B cell (primary cell): ENCODE measurements around the gene SPINK14. TPM values are rescaled to one million over a fixed set of nuclear protein-coding genes. Genes with fewer than 3 reads are reported as not detected.

Source experiments
- ATAC-seq: fragments of 200-7000 bp; cut with Tn5 transposase; one replicate; pipeline ENCODE4 v1.10.0; 2021; ENCODE audit warnings: low read depth, mild to moderate bottlenecking, moderate number of reproducible peaks, moderate library complexity
- CTCF ChIA-PET: fragments of 350-600 bp; sonication (Branson Sonifier 250); formaldehyde crosslinking; loops from one replicate; lab custom pipeline; 2021; ENCODE audit warnings: antibody characterized with exemption, inconsistent platforms; lab: Charles Lee
- POLR2A ChIA-PET: fragments of 350-600 bp; sonication (Branson Sonifier 250); formaldehyde crosslinking; loops from one replicate; lab custom pipeline; 2021; ENCODE audit warnings: antibody characterized with exemption; lab: Charles Lee
- DNase-seq: peaks from one replicate; pipeline ENCODE4 v3.0.0; 2013
- H2AFZ ChIP-seq: 2 replicates; pipeline ENCODE4 v1.6.1; 2012; ENCODE audit warnings: mild to moderate bottlenecking, low read depth, low read length; ENCODE audit not compliant: insufficient read depth, poor library complexity, severe bottlenecking
- H3K27ac ChIP-seq, 2 donors: 1 replicate in 1 of 2; 2 replicates in 1 of 2; pipeline ENCODE4 v1.5.1; 2012 to 2013; ENCODE audit warnings: low read length in 2 of 2, mild to moderate bottlenecking in 2 of 2, moderate library complexity in 1 of 2
- H3K27me3 ChIP-seq, 4 experiments: fragments of 200-600 bp in 1 of 4; sonication (generic) in 1 of 4; replicated peaks in 1 of 4; 1 replicate in 2 of 4; 2 replicates in 2 of 4; pipeline versions ENCODE4 v1.6.1 to v1.7.0; 2013 to 2016; ENCODE audit warnings: low read length in 3 of 4, mild to moderate bottlenecking in 2 of 4, mixed read lengths in 1 of 4, moderate library complexity in 1 of 4; ENCODE audit not compliant: insufficient read depth in 4 of 4, control insufficient read depth in 3 of 4; ENCODE audit errors: control extremely low read depth in 1 of 4
- H3K36me3 ChIP-seq, 2 experiments: replicated peaks in 1 of 2; 1 replicate in 1 of 2; 2 replicates in 1 of 2; pipeline versions ENCODE4 v1.6.1 to v1.7.1; 2013; ENCODE audit warnings: low read length in 1 of 2; ENCODE audit not compliant: insufficient read depth in 2 of 2, control insufficient read depth in 1 of 2; ENCODE audit errors: control extremely low read depth in 1 of 2, extremely low read depth in 1 of 2
- H3K4me1 ChIP-seq, 2 donors: fragments of 200-600 bp in 1 of 2; sonication (generic) in 1 of 2; 1 replicate in 1 of 2; 2 replicates in 1 of 2; pipeline versions ENCODE4 v1.5.1 to v1.6.1; 2013 to 2017; ENCODE audit warnings: low read length in 2 of 2; ENCODE audit not compliant: control insufficient read depth in 2 of 2, insufficient read depth in 2 of 2
- H3K4me2 ChIP-seq: replicated peaks from 2 replicates; pipeline ENCODE3; 2012; ENCODE audit warnings: mild to moderate bottlenecking, low read depth, low read length; ENCODE audit not compliant: poor library complexity, severe bottlenecking
- H3K4me3 ChIP-seq, 5 experiments: fragments of 200-600 bp in 1 of 5; sonication (generic) in 1 of 5; 1 replicate in 3 of 5; 2 replicates in 2 of 5; pipeline versions ENCODE4 v1.5.1 to v1.7.0; 2011 to 2016; ENCODE audit warnings: low read length in 4 of 5, mild to moderate bottlenecking in 4 of 5, low read depth in 2 of 5, control low read depth in 1 of 5, moderate library complexity in 1 of 5; ENCODE audit not compliant: insufficient read depth in 1 of 5; ENCODE audit errors: control extremely low read depth in 1 of 5, extremely low read depth in 1 of 5
- H3K79me2 ChIP-seq: fragments of 200-600 bp; sonication (generic); one replicate; pipeline ENCODE4 v1.6.0; 2016; ENCODE audit warnings: low read length; ENCODE audit not compliant: control insufficient read depth, insufficient read depth
- H3K9ac ChIP-seq: fragments of 200-600 bp; sonication (generic); 2 replicates; pipeline ENCODE4 v1.6.1; 2017; ENCODE audit warnings: mild to moderate bottlenecking, low read length, moderate library complexity
- H3K9me3 ChIP-seq, 3 donors: one replicate each; pipeline versions ENCODE4 v1.6.1 to v1.7.1; 2013; ENCODE audit warnings: low read length in 2 of 3; ENCODE audit not compliant: control insufficient read depth in 2 of 3, insufficient read depth in 1 of 3; ENCODE audit errors: control extremely low read depth in 1 of 3
- H4K20me1 ChIP-seq: 2 replicates; pipeline ENCODE4 v1.6.0; 2012; ENCODE audit warnings: mild to moderate bottlenecking, low read length; ENCODE audit not compliant: insufficient read depth, control insufficient read depth, poor library complexity, severe bottlenecking
- H3K27ac Mint-ChIP-seq: one replicate; pipeline ENCODE4 v1.8.0; 2021; ENCODE audit warnings: mixed read lengths
- H3K27me3 Mint-ChIP-seq: one replicate; pipeline ENCODE4 v1.8.0; 2021; ENCODE audit warnings: mixed read lengths
- H3K4me1 Mint-ChIP-seq: one replicate; pipeline ENCODE4 v1.8.0; 2021; ENCODE audit warnings: mixed read lengths
- H3K4me3 Mint-ChIP-seq: one replicate; pipeline ENCODE4 v1.8.0; 2021; ENCODE audit warnings: mixed read lengths
- H3K9me3 Mint-ChIP-seq: one replicate; pipeline ENCODE4 v1.8.0; 2022; ENCODE audit warnings: mixed read lengths; ENCODE audit not compliant: insufficient read depth
- CTCF ChIP-seq: fragments of 200-600 bp; IDR thresholded peaks from one replicate; pipeline ENCODE4 v1.8.0; 2022; ENCODE audit warnings: antibody characterized with exemption, mild to moderate bottlenecking
- EZH2 ChIP-seq: IDR thresholded peaks from 2 replicates; pipeline ENCODE4 v1.6.1; 2012; ENCODE audit warnings: borderline replicate concordance, low read depth, mild to moderate bottlenecking, moderate library complexity, low read length; ENCODE audit not compliant: insufficient read depth, poor library complexity, severe bottlenecking
- whole genome bisulfite sequencing: methylation state at CpG from one replicate; pipeline ENCODE4 v1.1.5; 2013; ENCODE audit warnings: missing lambda C conversion rate; ENCODE audit not compliant: insufficient coverage; 5-methylcytosine and 5-hydroxymethylcytosine counted together
- intact Hi-C: fragments of 100-400 bp; cut with micrococcal nuclease; formaldehyde crosslinking; loops from one replicate; pipeline ENCODE4 v1.10.0; 2022
- polyA plus RNA-seq: library from polyadenylated mRNA; depleted of rRNA; stranded (reverse); fragments of >200 nt; gene quantifications from 2 replicates; pipeline ENCODE4 v1.2.3, GENCODE V29; 2012
- total RNA-seq, 2 donors: library from RNA; stranded (reverse); fragments of 120-200 nt in 1 of 2; gene quantifications; 1 replicate in 1 of 2; 2 replicates in 1 of 2; pipeline versions ENCODE4 v1.2.3 to v1.2.4, GENCODE V29; 2013 to 2022

Gene SPINK14
- total and polyA plus RNA-seq, 2 donors (not counting 1 experiment from before 2014, with no cell fraction given), result not detected

GRCh38 chr5:148162038-148162437, 6.3 kb upstream of the SPINK14 start:
- intact Hi-C loops, result no loop called here
- no peak overlapping the region for H2AFZ ChIP-seq
- no peak overlapping the region for H3K27ac ChIP-seq
- no peaks in the 10 kb centered on the region for H3K9me3 ChIP-seq
- no peak for ATAC-seq
- H4K20me1 ChIP-seq, result no peaks in the 10 kb centered on the region
- POLR2A ChIA-PET, result no interaction called here
- DNase-seq, result no peak
- no peak overlapping the region for H3K4me2 ChIP-seq
- no peak overlapping the region for H3K27ac Mint-ChIP-seq
- H3K4me3 ChIP-seq, result no peak overlapping the region
- H3K27me3 ChIP-seq, result no peaks in the 10 kb centered on the region
- TF ChIP-seq EZH2, result no peak
- no peak for TF ChIP-seq CTCF
- no peak overlapping the region for H3K4me3 Mint-ChIP-seq
- peaks cover 3% of the 10 kb centered on the region for H3K27me3 Mint-ChIP-seq
- H3K4me1 Mint-ChIP-seq, result no peaks in the 10 kb centered on the region
- CTCF ChIA-PET, result no interaction called here
- no peaks in the 10 kb centered on the region for H3K79me2 ChIP-seq
- H3K9me3 Mint-ChIP-seq, result peaks cover 2% of the 10 kb centered on the region
- H3K36me3 ChIP-seq, result no peaks in the 10 kb centered on the region
- H3K4me1 ChIP-seq, result no peaks in the 10 kb centered on the region
- H3K9ac ChIP-seq, result no peak overlapping the region
- WGBS, result no CpG with 5 or more reads among the region's 1 CpG

GRCh38 chr5:148163345-148163744, 5.0 kb upstream of the SPINK14 start:
- Histone ChIP-seq H3K9ac (no peak overlapping the region), H2AFZ (no peak overlapping the region), H3K36me3 (no peaks in the 10 kb centered on the region), H3K79me2 (no peaks in the 10 kb centered on the region), H4K20me1 (no peaks in the 10 kb centered on the region), H3K27ac (no peak overlapping the region), H3K4me1 (no peaks in the 10 kb centered on the region), H3K4me3 (no peak overlapping the region), H3K4me2 (no peak overlapping the region), H3K9me3 (no peaks in the 10 kb centered on the region), H3K27me3 (no peaks in the 10 kb centered on the region)
- POLR2A ChIA-PET, result no interaction called here
- H3K27ac Mint-ChIP-seq, result no peak overlapping the region
- 80% methylated on average over 1 of the region's 1 CpG for WGBS
- peaks cover 3% of the 10 kb centered on the region for H3K27me3 Mint-ChIP-seq
- DNase-seq (no peak), ATAC-seq (no peak)
- H3K9me3 Mint-ChIP-seq, result peaks cover 2% of the 10 kb centered on the region
- intact Hi-C loops, result no loop called here
- H3K4me3 Mint-ChIP-seq, result no peak overlapping the region
- TF ChIP-seq EZH2 (no peak), CTCF (no peak)
- H3K4me1 Mint-ChIP-seq, result no peaks in the 10 kb centered on the region
- CTCF ChIA-PET, result no interaction called here
